Upper lobe of left lung (tissue), 6 donors: ENCODE results near the gene TCF12. TPM values are rescaled to one million over a fixed set of nuclear protein-coding genes. Genes with fewer than 3 reads are reported as not detected.
A peak's percentile ranks its signal among the peaks of the same experiment; 100 is the strongest.

Experiments
- ATAC-seq, 2 donors: fragments of 200-7000 bp; cut with Tn5 transposase; one replicate each; pipeline ENCODE4 v1.9.1; 2022; ENCODE audit warnings: mild to moderate bottlenecking in 2 of 2, moderate library complexity in 2 of 2; ENCODE audit not compliant: low FRiP score in 2 of 2
- DNase-seq, 2 donors: peaks; one replicate each; pipeline ENCODE4 v3.0.0-alpha.2; 2019 to 2020
- H3K27ac ChIP-seq, 4 donors: fragments of 200-600 bp; sonication (generic); one replicate each; pipeline ENCODE4 v1.5.1; 2016 to 2019
- H3K27me3 ChIP-seq, 4 donors: fragments of 200-600 bp; sonication (generic); one replicate each; pipeline ENCODE4 v1.5.1; 2017 to 2019
- H3K36me3 ChIP-seq, 4 donors: fragments of 200-600 bp; sonication (generic); one replicate each; pipeline ENCODE4 v1.5.1; 2016 to 2019
- H3K4me1 ChIP-seq, 4 donors: fragments of 200-600 bp; sonication (generic); one replicate each; pipeline ENCODE4 v1.5.1; 2018 to 2019
- H3K4me3 ChIP-seq, 4 donors: fragments of 200-600 bp; sonication (generic); one replicate each; pipeline ENCODE4 v1.5.1; 2017 to 2019; ENCODE audit warnings: mild to moderate bottlenecking in 2 of 4, moderate library complexity in 1 of 4
- H3K9me3 ChIP-seq, 4 donors: fragments of 200-600 bp; sonication (generic); one replicate each; pipeline ENCODE4 v1.5.1; 2018 to 2019
- CTCF ChIP-seq, 6 experiments: fragments of 450-650 bp in 4 of 6; fragments of 200-600 bp in 2 of 6; sonication (generic) in 2 of 6; IDR thresholded peaks; one replicate each; pipeline ENCODE4 v1.5.1; 2016 to 2019; ENCODE audit warnings: antibody characterized with exemption in 6 of 6
- EP300 ChIP-seq, 4 donors: sonication (generic); formaldehyde crosslinking; IDR thresholded peaks; one replicate each; pipeline ENCODE4 v1.5.1; 2017; ENCODE audit warnings: antibody characterized with exemption in 4 of 4, control low read depth in 2 of 4
- POLR2A ChIP-seq, 4 donors: fragments of 450-650 bp; IDR thresholded peaks; one replicate each; pipeline ENCODE4 v1.5.1; 2016 to 2017; ENCODE audit warnings: antibody characterized with exemption in 4 of 4, mild to moderate bottlenecking in 2 of 4
- POLR2AphosphoS5 ChIP-seq, 2 donors: sonication (generic); formaldehyde crosslinking; IDR thresholded peaks; one replicate each; pipeline ENCODE4 v1.5.1; 2017; ENCODE audit warnings: antibody characterized with exemption in 2 of 2
- WGBS, 2 donors: methylation state at CpG; one replicate each; pipeline ENCODE4 v1.1.5; 2017 to 2018; 5-methylcytosine and 5-hydroxymethylcytosine counted together
- total RNA-seq, 6 donors: library from RNA; depleted of rRNA in 4 of 6; stranded (reverse); fragments of >200 nt in 4 of 6; gene quantifications; one replicate each; pipeline versions ENCODE4 v1.1.0 to v1.2.1, GENCODE V29; 2016 to 2021
- donor health status: DM: no; HTN: no; CAD: no; lungs with moderate emphysema.
- donor health status: DM: no; HTN: yes; CAD: no; lungs with severe emphysema.

TCF12 gene
- total RNA-seq, 6 donors from 2014 or later = 74.5 to 257 (median 103) TPM

GRCh38 chr15:57217778-57218598 is 299.5 kb downstream of the TCF12 start:
- DNase-seq = no peak
- no peak for ATAC-seq
- TF ChIP-seq CTCF (IDR thresholded peaks at IDR 0.05) (no peak), POLR2AphosphoS5 (IDR thresholded peaks at IDR 0.05) (no peak), EP300 (IDR thresholded peaks at IDR 0.05) (no peak), POLR2A (IDR thresholded peaks at IDR 0.05) (no peak)
- no peaks in the 10 kb centered on the region for H3K27me3 ChIP-seq
- peak overlapping the region in 1 of 4 donors; percentile 11 for H3K27ac ChIP-seq
- peaks cover 3 to 37% (median 16%) of the 10 kb centered on the region in 4 donors for H3K4me1 ChIP-seq
- H3K4me3 ChIP-seq = no peak overlapping the region
- 61 to 64% methylated on average over 7 of the region's 7 CpGs for WGBS, 2 donors
- no peaks in the 10 kb centered on the region for H3K9me3 ChIP-seq
- no peaks in the 10 kb centered on the region for H3K36me3 ChIP-seq

- WGBS, 2 donors = 79 to 83% methylated on average over 2 of the region's 2 CpGs
- Histone ChIP-seq H3K27me3 (no peaks in the 10 kb centered on the region), H3K4me1 (peaks cover 3 to 29% (median 14%) of the 10 kb centered on the region in 4 donors), H3K27ac (no peak overlapping the region), H3K36me3 (no peaks in the 10 kb centered on the region), H3K4me3 (peak overlapping the region in 2 of 4 donors; percentile 0 to 2), H3K9me3 (no peaks in the 10 kb centered on the region)
- TF ChIP-seq EP300 (IDR thresholded peaks at IDR 0.05) (no peak), POLR2A (IDR thresholded peaks at IDR 0.05) (no peak), CTCF (IDR thresholded peaks at IDR 0.05) (no peak), POLR2AphosphoS5 (IDR thresholded peaks at IDR 0.05) (no peak)
- DNase-seq (no peak), ATAC-seq (peak in 1 of 2 donors; percentile 41)
These were observed 300.6 kb downstream of the TCF12 start for GRCh38 chr15:57218826-57219576.

- H3K36me3 ChIP-seq = no peaks in the 10 kb centered on the region
- ATAC-seq (no peak), DNase-seq (no peak)
- no peaks in the 10 kb centered on the region for H3K27me3 ChIP-seq
- no peak for TF ChIP-seq CTCF (IDR thresholded peaks at IDR 0.05)
- TF ChIP-seq EP300 (IDR thresholded peaks at IDR 0.05) = no peak
- H3K9me3 ChIP-seq = no peaks in the 10 kb centered on the region
- H3K4me1 ChIP-seq = peaks cover 3 to 21% (median 12%) of the 10 kb centered on the region in 4 donors
- no peak overlapping the region for H3K4me3 ChIP-seq
- H3K27ac ChIP-seq = no peak overlapping the region
- 57 to 71% methylated on average over 2 of the region's 2 CpGs for WGBS, 2 donors
These were observed 301.8 kb downstream of the TCF12 start for GRCh38 chr15:57220205-57220604.

GRCh38 chr15:57221134-57221533 is 302.7 kb downstream of the TCF12 start:
- TF ChIP-seq POLR2A (IDR thresholded peaks at IDR 0.05) = no peak
- no peak for TF ChIP-seq POLR2AphosphoS5 (IDR thresholded peaks at IDR 0.05)
- no peak for TF ChIP-seq EP300 (IDR thresholded peaks at IDR 0.05)
- TF ChIP-seq CTCF (IDR thresholded peaks at IDR 0.05) = no peak
- H3K36me3 ChIP-seq = no peaks in the 10 kb centered on the region
- no peaks in the 10 kb centered on the region for H3K27me3 ChIP-seq
- no peaks in the 10 kb centered on the region for H3K9me3 ChIP-seq
- no peak for DNase-seq
- H3K4me3 ChIP-seq = no peak overlapping the region
- no peak overlapping the region for H3K27ac ChIP-seq
- WGBS, 2 donors = 0 to 50% methylated on average over 1 of the region's 1 CpG
- ATAC-seq = no peak
- H3K4me1 ChIP-seq = peaks cover 3 to 21% (median 12%) of the 10 kb centered on the region in 4 donors
